ENCODE measurements around the gene TEX44. TPM values are rescaled to one million over a fixed set of nuclear protein-coding genes. Genes with fewer than 3 reads are reported as not detected.
A peak's percentile ranks its signal among the peaks of the same experiment; 100 is the strongest.

The TEX44 gene
- total and polyA plus RNA-seq, 2 donors (not counting 1 experiment from before 2014, with no cell fraction given), result not detected

DNA sequence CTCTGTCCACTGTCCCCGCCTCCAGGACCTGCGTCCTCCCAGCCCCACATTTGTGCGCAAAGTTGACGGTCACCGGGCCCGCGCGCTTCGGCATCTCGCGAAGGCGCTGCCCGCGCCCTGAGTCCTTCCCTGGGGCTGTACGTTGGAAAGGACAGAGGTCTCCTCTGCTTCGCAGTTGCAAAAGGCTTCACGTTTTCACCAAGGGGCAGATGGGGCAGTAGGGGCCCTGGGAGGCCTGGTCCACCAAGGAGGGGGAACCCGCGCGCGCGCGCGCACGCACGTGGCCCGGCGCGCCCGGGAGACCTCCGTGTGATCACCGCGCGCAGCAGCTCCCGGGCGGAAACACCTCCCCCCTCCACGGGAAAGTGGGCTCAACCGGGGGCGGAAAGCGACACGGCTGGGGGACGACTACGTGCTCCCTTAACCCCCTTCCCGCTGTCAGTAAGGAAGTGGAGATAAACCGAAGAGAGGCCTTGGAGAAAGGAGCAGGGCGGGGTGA is 21.9 kb downstream of the TEX44 start:
- H4K20me1 ChIP-seq (ENCODE audit: control insufficient read depth, insufficient read depth, low read length, poor library complexity, severe bottlenecking), result no peaks in the 10 kb centered on the region
- WGBS (ENCODE audit: insufficient coverage), result under 1% methylated on average over 21 of the region's 46 CpGs
- ATAC-seq (ENCODE audit: low read depth), result peak; percentile 3
- H3K9me3 Mint-ChIP-seq (ENCODE audit: insufficient read depth), result no peaks in the 10 kb centered on the region
- H3K36me3 ChIP-seq (replicated peaks in 1 of 2; ENCODE audit: control extremely low read depth in 1 of 2, control insufficient read depth in 1 of 2, extremely low read depth in 1 of 2, insufficient read depth in 2 of 2, low read length in 1 of 2), result no peaks in the 10 kb centered on the region
- no peaks in the 10 kb centered on the region for H3K79me2 ChIP-seq (ENCODE audit: control insufficient read depth, insufficient read depth, low read length)
- peak overlapping the region; percentile 93 for H3K4me3 Mint-ChIP-seq
- H3K4me1 ChIP-seq (ENCODE audit: control insufficient read depth in 2 of 2, insufficient read depth in 2 of 2, low read length in 2 of 2), result peaks cover 21 to 34% of the 10 kb centered on the region in 2 donors
- no peaks in the 10 kb centered on the region for H3K27me3 Mint-ChIP-seq
- H3K27me3 ChIP-seq (replicated peaks in 1 of 4; ENCODE audit: control extremely low read depth in 1 of 4, control insufficient read depth in 3 of 4, insufficient read depth in 4 of 4, low read length in 3 of 4), result no peaks in the 10 kb centered on the region
- no peaks in the 10 kb centered on the region for H3K9me3 ChIP-seq (ENCODE audit: control extremely low read depth in 1 of 3, control insufficient read depth in 2 of 3, insufficient read depth in 1 of 3, low read length in 2 of 3)
- peak overlapping the region; percentile 90 to 96 for H3K27ac ChIP-seq (ENCODE audit: low read length in 2 of 2)
- peak overlapping the region in 4 of 5 experiments; percentile 50 to 68 (median 58) for H3K4me3 ChIP-seq (ENCODE audit: control extremely low read depth in 1 of 5, extremely low read depth in 1 of 5, insufficient read depth in 1 of 5, low read depth in 2 of 5, low read length in 4 of 5)
- no peak for TF ChIP-seq EZH2 (IDR thresholded peaks at IDR 0.05; ENCODE audit: borderline replicate concordance, insufficient read depth, low read depth, low read length, poor library complexity, severe bottlenecking)
- TF ChIP-seq, protein P1, sequence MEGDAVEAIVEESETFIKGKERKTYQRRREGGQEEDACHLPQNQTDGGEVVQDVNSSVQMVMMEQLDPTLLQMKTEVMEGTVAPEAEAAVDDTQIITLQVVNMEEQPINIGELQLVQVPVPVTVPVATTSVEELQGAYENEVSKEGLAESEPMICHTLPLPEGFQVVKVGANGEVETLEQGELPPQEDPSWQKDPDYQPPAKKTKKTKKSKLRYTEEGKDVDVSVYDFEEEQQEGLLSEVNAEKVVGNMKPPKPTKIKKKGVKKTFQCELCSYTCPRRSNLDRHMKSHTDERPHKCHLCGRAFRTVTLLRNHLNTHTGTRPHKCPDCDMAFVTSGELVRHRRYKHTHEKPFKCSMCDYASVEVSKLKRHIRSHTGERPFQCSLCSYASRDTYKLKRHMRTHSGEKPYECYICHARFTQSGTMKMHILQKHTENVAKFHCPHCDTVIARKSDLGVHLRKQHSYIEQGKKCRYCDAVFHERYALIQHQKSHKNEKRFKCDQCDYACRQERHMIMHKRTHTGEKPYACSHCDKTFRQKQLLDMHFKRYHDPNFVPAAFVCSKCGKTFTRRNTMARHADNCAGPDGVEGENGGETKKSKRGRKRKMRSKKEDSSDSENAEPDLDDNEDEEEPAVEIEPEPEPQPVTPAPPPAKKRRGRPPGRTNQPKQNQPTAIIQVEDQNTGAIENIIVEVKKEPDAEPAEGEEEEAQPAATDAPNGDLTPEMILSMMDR (IDR thresholded peaks at IDR 0.05), result no peak
- intact Hi-C loops (cut with micrococcal nuclease), result loop anchor here (1.0 to 5.0 kb wide), 5 partner anchors 48 to 1392 kb away; partner anchors contain the start of genes COPS7B and PDE6D
- ChIA-PET POLR2A (interaction anchor here (0.7 to 8.3 kb wide), 15 partner anchors 10 to 167 kb away, joined by 3 to 422 read pairs (median 9); partner anchors contain the start of genes NCL, PDE6D and PTMA), CTCF (interaction anchor here (0.6 to 15.6 kb wide), 11 partner anchors 9 to 777 kb away, joined by 3 to 561 read pairs (median 7); no protein-coding TSS in a partner anchor)
- H3K4me2 ChIP-seq (replicated peaks; ENCODE audit: low read depth, low read length, poor library complexity, severe bottlenecking), result peak overlapping the region; percentile 98
- H3K4me1 Mint-ChIP-seq, result peaks cover 42% of the 10 kb centered on the region
- peak overlapping the region; percentile 96 for H3K27ac Mint-ChIP-seq
- peak overlapping the region; percentile 75 for H3K9ac ChIP-seq (ENCODE audit: low read length)
- DNase-seq, result peak; percentile 81
- peak overlapping the region; percentile 84 for H2AFZ ChIP-seq (ENCODE audit: insufficient read depth, low read depth, low read length, poor library complexity, severe bottlenecking)

DNA sequence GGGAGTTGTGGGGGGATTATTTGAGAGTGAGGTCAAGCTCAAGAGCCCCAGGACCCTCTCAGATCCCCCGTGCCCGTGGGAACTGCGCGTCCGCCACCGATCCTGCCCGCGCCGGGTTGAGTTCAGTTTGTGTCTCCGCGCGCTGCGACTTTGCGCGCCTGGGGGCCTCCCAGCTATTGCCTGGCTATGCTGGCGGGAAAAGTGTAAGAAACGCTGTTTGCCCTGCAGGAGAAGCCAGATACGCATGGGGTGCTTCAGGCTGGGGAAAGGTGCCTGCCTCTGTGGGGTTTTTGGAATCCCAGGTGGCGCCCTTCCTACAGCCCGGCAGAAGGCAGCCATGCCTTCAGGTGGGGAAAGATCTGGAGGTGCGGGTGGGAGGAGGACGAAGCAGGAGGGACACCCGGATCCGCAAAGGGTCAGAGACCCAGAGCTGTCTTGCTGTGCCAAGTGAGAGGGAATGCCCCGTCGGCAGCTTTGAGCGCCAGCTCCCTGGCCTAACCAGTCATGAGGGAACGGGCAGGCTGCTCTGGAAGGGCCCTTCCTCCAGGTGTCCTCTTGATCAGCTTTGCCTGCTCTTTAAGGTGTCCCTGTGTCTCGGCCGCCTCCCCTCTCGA is 22.5 kb downstream of the TEX44 start:
- Mint-ChIP-seq H3K27ac (peak overlapping the region; percentile 96), H3K27me3 (no peaks in the 10 kb centered on the region), H3K4me3 (peak overlapping the region; percentile 93), H3K4me1 (peaks cover 42% of the 10 kb centered on the region), H3K9me3 (ENCODE audit: insufficient read depth) (no peaks in the 10 kb centered on the region)
- peak overlapping the region; percentile 84 for H2AFZ ChIP-seq (ENCODE audit: insufficient read depth, low read depth, low read length, poor library complexity, severe bottlenecking)
- H3K79me2 ChIP-seq (ENCODE audit: control insufficient read depth, insufficient read depth, low read length), result no peaks in the 10 kb centered on the region
- WGBS (ENCODE audit: insufficient coverage), result 18% methylated on average over 31 of the region's 31 CpGs
- peak overlapping the region; percentile 75 for H3K9ac ChIP-seq (ENCODE audit: low read length)
- H3K4me3 ChIP-seq (ENCODE audit: control extremely low read depth in 1 of 5, extremely low read depth in 1 of 5, insufficient read depth in 1 of 5, low read depth in 2 of 5, low read length in 4 of 5), result peak overlapping the region in 4 of 5 experiments; percentile 50 to 68 (median 58)
- no peaks in the 10 kb centered on the region for H3K36me3 ChIP-seq (replicated peaks in 1 of 2; ENCODE audit: control extremely low read depth in 1 of 2, control insufficient read depth in 1 of 2, extremely low read depth in 1 of 2, insufficient read depth in 2 of 2, low read length in 1 of 2)
- intact Hi-C loops (cut with micrococcal nuclease), result no loop called here
- ChIA-PET POLR2A (interaction anchor here (0.7 to 8.3 kb wide), 11 partner anchors 18 to 102 kb away, joined by 3 to 422 read pairs (median 8); partner anchors contain the start of gene PTMA), CTCF (interaction anchor here (0.6 to 15.6 kb wide), 10 partner anchors 8 to 777 kb away, joined by 3 to 561 read pairs (median 8); no protein-coding TSS in a partner anchor)
- H3K27me3 ChIP-seq (replicated peaks in 1 of 4; ENCODE audit: control extremely low read depth in 1 of 4, control insufficient read depth in 3 of 4, insufficient read depth in 4 of 4, low read length in 3 of 4), result no peaks in the 10 kb centered on the region
- ATAC-seq (ENCODE audit: low read depth) (no peak), DNase-seq (no peak)
- no peaks in the 10 kb centered on the region for H3K9me3 ChIP-seq (ENCODE audit: control extremely low read depth in 1 of 3, control insufficient read depth in 2 of 3, insufficient read depth in 1 of 3, low read length in 2 of 3)
- peaks cover 21 to 34% of the 10 kb centered on the region in 2 donors for H3K4me1 ChIP-seq (ENCODE audit: control insufficient read depth in 2 of 2, insufficient read depth in 2 of 2, low read length in 2 of 2)
- H3K4me2 ChIP-seq (replicated peaks; ENCODE audit: low read depth, low read length, poor library complexity, severe bottlenecking), result peak overlapping the region; percentile 98
- peak overlapping the region; percentile 90 to 96 for H3K27ac ChIP-seq (ENCODE audit: low read length in 2 of 2)
- H4K20me1 ChIP-seq (ENCODE audit: control insufficient read depth, insufficient read depth, low read length, poor library complexity, severe bottlenecking), result no peaks in the 10 kb centered on the region
- no peak for TF ChIP-seq EZH2 (IDR thresholded peaks at IDR 0.05; ENCODE audit: borderline replicate concordance, insufficient read depth, low read depth, low read length, poor library complexity, severe bottlenecking)
- TF ChIP-seq, protein P1 (IDR thresholded peaks at IDR 0.05), result no peak
